RWPE1 (cell line): ENCODE results near the gene UGT1A5.

Experiments used
- CTCF ChIA-PET: fragments of 350-600 bp; sonication (Branson Sonifier 250); formaldehyde crosslinking; extraction: SDS; loops from one replicate; lab custom pipeline; 2021; lab: Yijun Ruan, JAX
- POLR2A ChIA-PET: fragments of 400-600 bp; formaldehyde crosslinking; extraction: SDS; loops from one replicate; lab custom pipeline; 2020; ENCODE audit warnings: antibody characterized with exemption; ENCODE audit not compliant: low non-redundant PET; lab: Yijun Ruan, JAX
- DNase-seq: peaks from one replicate; pipeline ENCODE4 v3.0.0; 2012; ENCODE audit warnings: low spot score
- H3K27ac ChIP-seq: fragments of 450-650 bp; 2 replicates; pipeline ENCODE4 v1.5.1; 2017
- TF ChIP-seq, protein P1 (sequence below): fragments of 450-650 bp; conservative IDR thresholded peaks from 2 replicates; pipeline ENCODE4 v1.5.1; 2017; ENCODE audit warnings: low read depth, mild to moderate bottlenecking

Gene UGT1A5

DNA sequence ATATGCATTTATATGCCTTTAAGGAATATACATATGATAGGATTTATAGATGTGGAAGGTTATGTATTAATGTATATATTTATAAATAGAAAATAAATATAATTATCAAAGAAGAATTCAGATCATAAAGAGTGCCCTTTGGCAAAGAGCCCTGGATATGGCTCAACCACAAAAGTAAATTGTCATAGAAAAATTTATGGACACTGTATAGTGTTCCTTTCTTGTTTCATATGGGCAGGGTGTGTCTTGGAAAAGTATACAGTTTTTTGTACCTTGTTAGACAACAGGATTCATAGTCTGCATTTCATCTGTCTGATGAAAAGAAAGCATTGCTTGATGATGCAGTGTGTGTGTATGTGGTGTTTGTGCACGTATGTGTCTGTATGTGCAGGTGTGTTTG is 28.1 kb upstream of the UGT1A5 start:
- TF ChIP-seq, protein P1, sequence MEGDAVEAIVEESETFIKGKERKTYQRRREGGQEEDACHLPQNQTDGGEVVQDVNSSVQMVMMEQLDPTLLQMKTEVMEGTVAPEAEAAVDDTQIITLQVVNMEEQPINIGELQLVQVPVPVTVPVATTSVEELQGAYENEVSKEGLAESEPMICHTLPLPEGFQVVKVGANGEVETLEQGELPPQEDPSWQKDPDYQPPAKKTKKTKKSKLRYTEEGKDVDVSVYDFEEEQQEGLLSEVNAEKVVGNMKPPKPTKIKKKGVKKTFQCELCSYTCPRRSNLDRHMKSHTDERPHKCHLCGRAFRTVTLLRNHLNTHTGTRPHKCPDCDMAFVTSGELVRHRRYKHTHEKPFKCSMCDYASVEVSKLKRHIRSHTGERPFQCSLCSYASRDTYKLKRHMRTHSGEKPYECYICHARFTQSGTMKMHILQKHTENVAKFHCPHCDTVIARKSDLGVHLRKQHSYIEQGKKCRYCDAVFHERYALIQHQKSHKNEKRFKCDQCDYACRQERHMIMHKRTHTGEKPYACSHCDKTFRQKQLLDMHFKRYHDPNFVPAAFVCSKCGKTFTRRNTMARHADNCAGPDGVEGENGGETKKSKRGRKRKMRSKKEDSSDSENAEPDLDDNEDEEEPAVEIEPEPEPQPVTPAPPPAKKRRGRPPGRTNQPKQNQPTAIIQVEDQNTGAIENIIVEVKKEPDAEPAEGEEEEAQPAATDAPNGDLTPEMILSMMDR, result no peak
- POLR2A ChIA-PET, result no interaction called here
- no peak overlapping the region for H3K27ac ChIP-seq
- CTCF ChIA-PET, result no interaction called here
- no peak for DNase-seq

DNA sequence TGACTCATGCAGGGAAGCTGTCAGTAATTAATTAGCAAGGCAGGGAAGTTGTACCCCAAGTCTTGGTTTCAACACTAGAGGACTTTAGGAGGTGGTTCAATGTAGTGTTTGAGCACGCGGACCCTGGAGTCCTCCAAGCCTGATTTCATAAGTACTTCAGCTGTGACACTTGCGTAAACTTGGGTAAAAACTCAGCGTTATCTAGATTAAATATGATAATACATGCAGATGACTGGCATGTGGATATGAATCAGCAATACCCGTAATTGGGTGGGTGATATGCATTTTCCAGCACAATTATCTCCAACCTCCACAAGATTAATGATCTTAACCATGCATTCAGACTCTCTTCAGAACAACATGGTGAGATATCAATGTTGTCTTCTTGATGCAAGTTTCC is 25.8 kb upstream of the UGT1A5 start:
- ChIA-PET POLR2A (no interaction called here), CTCF (interaction anchor here (0.6 kb wide), 1 partner anchor 191 kb away, joined by 3 read pairs; no protein-coding TSS in a partner anchor)
- no peak overlapping the region for H3K27ac ChIP-seq
- TF ChIP-seq, protein P1, result no peak
- DNase-seq, result no peak

DNA sequence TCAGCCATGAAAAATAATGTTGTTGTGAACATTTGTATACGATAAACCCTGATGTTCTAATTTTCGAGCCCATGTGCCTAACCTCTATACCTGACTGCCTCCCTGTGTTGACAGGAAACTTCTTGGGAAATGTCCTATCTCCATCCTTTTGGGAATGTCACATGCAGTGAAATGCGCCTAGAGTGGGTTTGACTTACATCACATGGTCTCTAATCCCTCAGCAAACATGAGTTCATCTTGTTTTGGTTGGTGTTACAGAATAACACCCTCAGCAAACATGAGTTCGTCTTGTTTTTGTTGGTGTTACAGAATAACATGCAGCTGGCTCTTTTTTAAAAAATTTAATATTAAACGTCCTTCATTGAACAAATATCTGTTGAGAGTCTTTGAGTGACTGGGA is 24.4 kb upstream of the UGT1A5 start:
- no peak for DNase-seq
- ChIA-PET POLR2A (no interaction called here), CTCF (no interaction called here)
- no peak overlapping the region for H3K27ac ChIP-seq
- TF ChIP-seq, protein P1, result no peak

DNA sequence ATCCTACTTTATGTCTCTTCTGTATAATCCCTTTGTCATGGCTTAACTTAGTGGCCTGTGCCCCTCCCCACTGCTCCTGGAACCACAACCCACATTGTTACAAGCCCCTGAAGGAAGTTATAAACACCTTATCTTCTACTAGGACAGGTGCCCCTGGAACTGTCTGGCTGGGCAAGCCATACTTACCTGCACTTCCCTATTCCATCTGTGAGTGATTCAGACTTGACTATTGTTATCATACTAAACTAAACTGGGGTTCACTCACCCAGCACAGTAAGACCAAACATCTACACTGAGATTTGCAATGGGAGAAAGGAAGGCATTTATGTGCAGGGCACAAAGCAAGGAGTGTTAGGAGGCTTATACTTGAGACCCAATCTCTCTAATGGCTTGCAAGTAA is 23.7 kb upstream of the UGT1A5 start:
- no peak for DNase-seq
- ChIA-PET CTCF (no interaction called here), POLR2A (no interaction called here)
- TF ChIP-seq, protein P1, result no peak
- H3K27ac ChIP-seq, result no peak overlapping the region

DNA sequence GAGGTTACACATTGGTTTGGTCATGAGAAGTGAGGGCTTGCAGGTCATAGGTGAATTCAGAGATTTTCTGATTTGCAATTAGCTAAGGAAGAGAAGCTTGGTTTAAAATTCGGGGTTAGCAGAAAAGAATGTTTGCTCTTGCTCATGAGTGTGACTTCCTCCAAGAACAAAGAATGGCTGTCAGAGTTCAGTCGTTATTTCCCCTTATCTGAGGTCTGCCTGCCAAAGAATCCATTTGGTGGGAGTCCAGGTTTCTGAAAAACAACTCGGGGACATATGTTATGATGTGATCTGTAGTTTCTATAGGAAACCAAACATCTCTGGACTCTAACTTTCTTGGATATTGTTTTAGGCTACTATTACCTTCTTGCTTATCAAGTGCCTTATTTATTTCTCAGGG is 23.2 kb upstream of the UGT1A5 start:
- TF ChIP-seq, protein P1, result no peak
- no peak overlapping the region for H3K27ac ChIP-seq
- ChIA-PET POLR2A (no interaction called here), CTCF (no interaction called here)
- no peak for DNase-seq

DNA sequence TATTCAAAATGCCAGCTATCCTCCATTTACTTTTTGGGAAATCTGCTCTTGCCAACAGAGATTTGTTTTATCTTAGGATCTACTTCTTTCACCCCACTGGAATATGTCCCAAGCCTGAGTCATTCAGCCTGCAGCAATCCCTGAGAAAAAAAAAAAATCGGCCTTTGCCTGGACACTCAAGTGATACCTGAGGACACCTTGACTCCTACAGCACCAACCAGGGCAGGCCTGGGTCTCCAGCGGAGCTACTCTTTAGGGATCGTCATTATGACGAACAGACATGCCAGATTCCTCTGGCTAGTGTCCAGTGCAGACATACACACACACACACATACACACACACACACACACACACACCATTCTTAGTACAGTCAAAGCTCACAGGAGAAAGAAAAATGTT is 22.3 kb upstream of the UGT1A5 start:
- peak overlapping the region; percentile 88 for H3K27ac ChIP-seq
- DNase-seq, result peak; percentile 80
- CTCF ChIA-PET, result interaction anchor here (0.5 to 0.7 kb wide), 3 partner anchors 21 to 177 kb away, joined by 3 to 5 read pairs (median 3); no protein-coding TSS in a partner anchor
- TF ChIP-seq, protein P1, result no peak
- POLR2A ChIA-PET, result interaction anchor here (1.7 kb wide), 1 partner anchor 16 kb away, joined by 6 read pairs; no protein-coding TSS in a partner anchor
